Daoy (cell line): Measurements from ENCODE around the gene STAT2. TPM values are rescaled to one million over a fixed set of nuclear protein-coding genes. Genes with fewer than 3 reads are reported as not detected.

ENCODE experiments used
- DNase-seq: peaks from one replicate; pipeline ENCODE4 v3.0.0-alpha.2; 2015; ENCODE audit warnings: low read depth
- total RNA-seq: library from RNA; depleted of rRNA; stranded (reverse); fragments of >200 nt; shearing (Covaris generic); gene quantifications from 2 replicates; pipeline ENCODE4 v1.2.3, GENCODE V29; 2014; rRNA removed

Gene STAT2
- total RNA-seq, 1 experiment from 2014 or later, result 47.1 TPM

- DNase-seq, result no peak
Measured at GRCh38 chr12:56293795-56294194, 66.1 kb downstream of the STAT2 start.

Other genes starting within 250 kb of the STAT2 start
- gene RPL41, start 243.5 kb downstream of the STAT2 start, total RNA-seq, result 4,200 and 4,689 TPM in 2 replicates
- 2.5 and 3.5 TPM in 2 replicates for gene ZC3H10, start 241.8 kb downstream of the STAT2 start, total RNA-seq
- 54.3 and 69.6 TPM in 2 replicates for gene ESYT1, start 231.8 kb downstream of the STAT2 start, total RNA-seq
- gene MYL6B, start 207.5 kb downstream of the STAT2 start, total RNA-seq, result 148 and 156 TPM in 2 replicates
- 2,203 and 2,674 TPM in 2 replicates for gene MYL6, start 201.7 kb downstream of the STAT2 start, total RNA-seq
- gene SMARCC2, start 170.6 kb downstream of the STAT2 start, total RNA-seq, result 25.6 and 26.1 TPM in 2 replicates
- 48.1 and 52.3 TPM in 2 replicates for gene RNF41, start 138.2 kb downstream of the STAT2 start, total RNA-seq
- 77.9 and 78.2 TPM in 2 replicates for gene NABP2, start 135.8 kb downstream of the STAT2 start, total RNA-seq
- gene SLC39A5, start 130.1 kb downstream of the STAT2 start, total RNA-seq, result 0.11 TPM in 1 of 2 replicates, not detected in the other
- 9.1 and 9.5 TPM in 2 replicates for gene ANKRD52, start 101.7 kb downstream of the STAT2 start, total RNA-seq
- 13.4 and 23.1 TPM in 2 replicates for gene COQ10A, start 93.2 kb downstream of the STAT2 start, total RNA-seq
- gene CS, start 59.8 kb downstream of the STAT2 start, total RNA-seq, result 95.8 and 112 TPM in 2 replicates
- gene CNPY2, start 44.1 kb downstream of the STAT2 start, total RNA-seq, result 136 and 177 TPM in 2 replicates
- gene PAN2, start 26.1 kb downstream of the STAT2 start, total RNA-seq, result 18.3 and 19.9 TPM in 2 replicates
- 1.1 TPM in 1 of 2 replicates, not detected in the other for gene IL23A, start 21.2 kb downstream of the STAT2 start, total RNA-seq
- 0.40 TPM in 1 of 2 replicates, not detected in the other for gene APOF, start 2.8 kb upstream of the STAT2 start, total RNA-seq
- 10.4 and 14.1 TPM in 2 replicates for gene TIMELESS, start 89.3 kb upstream of the STAT2 start, total RNA-seq
- not detected in 2 replicates for gene MIP, start 94.5 kb upstream of the STAT2 start, total RNA-seq
- 2.9 and 3.2 TPM in 2 replicates for gene SPRYD4, start 108.5 kb upstream of the STAT2 start, total RNA-seq
- 5.4 TPM in 1 of 2 replicates, not detected in the other for gene GLS2, start 128.1 kb upstream of the STAT2 start, total RNA-seq
- gene RBMS2, start 161.7 kb upstream of the STAT2 start, total RNA-seq, result 7.8 and 24.9 TPM in 2 replicates